ENCODE data around the gene GLIPR2. TPM values are rescaled to one million over a fixed set of nuclear protein-coding genes. Genes with fewer than 3 reads are reported as not detected.

GLIPR2 gene, protein sequence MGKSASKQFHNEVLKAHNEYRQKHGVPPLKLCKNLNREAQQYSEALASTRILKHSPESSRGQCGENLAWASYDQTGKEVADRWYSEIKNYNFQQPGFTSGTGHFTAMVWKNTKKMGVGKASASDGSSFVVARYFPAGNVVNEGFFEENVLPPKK
- total RNA-seq: 53.1 and 101 TPM in 2 replicates

DNA sequence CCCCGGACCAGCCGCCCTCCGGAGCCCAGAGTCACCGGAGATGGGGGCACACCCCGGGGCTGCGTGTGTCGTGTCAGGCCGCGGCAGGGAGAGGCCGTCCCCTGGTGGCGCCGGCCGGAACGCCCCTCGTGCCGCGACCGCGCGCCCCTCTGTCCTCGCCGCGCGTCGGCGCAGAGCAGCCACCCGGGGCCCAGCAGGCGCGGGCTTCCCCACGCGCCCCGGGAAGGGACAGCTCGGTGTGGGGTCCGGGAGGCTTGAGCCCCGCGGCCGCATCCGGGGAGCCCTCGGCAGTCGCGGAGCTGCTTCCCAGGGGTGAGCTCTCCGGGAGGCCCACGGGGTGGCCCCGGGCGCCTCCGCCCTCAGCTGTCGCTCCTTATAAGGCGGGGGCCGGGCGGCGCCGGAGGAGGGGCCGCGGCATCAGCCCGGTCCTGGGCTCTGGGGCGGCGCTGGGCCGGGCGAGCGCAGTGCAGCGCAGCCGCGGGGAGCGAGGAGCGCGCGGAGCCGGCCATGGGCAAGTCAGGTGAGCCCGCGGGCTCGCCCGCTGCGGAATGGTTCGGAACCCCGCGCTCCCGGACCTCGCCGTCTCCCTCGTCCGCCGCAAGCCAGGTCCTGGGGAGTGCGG lies at the start of gene GLIPR2:
Gene GLIPR2, plus strand, starts transcription at position 462 of the 622 bp plus-strand sequence. Its CDS starts 46 bp downstream, at position 508.

GRCh38 chr9:36169166-36169565 lies 32.6 kb downstream of the GLIPR2 start, which contains the start of gene CCIN:
Gene CCIN (plus strand): TSS chr9:36169388. CDS start chr9:36169503, 115 bp downstream.

GRCh38 chr9:36190388-36191289 lies 54.1 kb downstream of the GLIPR2 start, which contains the start of gene CLTA:
Gene CLTA (plus strand): TSS chr9:36190921. CDS start chr9:36191057, 136 bp downstream.

Other genes with a start within 250 kb of the GLIPR2 start
- gene HRCT1, start 230.5 kb upstream of the GLIPR2 start, total RNA-seq: 0.16 and 0.17 TPM in 2 replicates
- under 0.01 and 0.17 TPM in 2 replicates for gene SPAAR, start 227.2 kb upstream of the GLIPR2 start, total RNA-seq
- gene OR2S2, start 178.6 kb upstream of the GLIPR2 start, total RNA-seq: not detected in 2 replicates
- gene RECK, start 99.8 kb upstream of the GLIPR2 start, total RNA-seq: 29.9 and 42.3 TPM in 2 replicates
- 0.79 and 2.8 TPM in 2 replicates for gene CCIN, start 32.7 kb downstream of the GLIPR2 start, total RNA-seq
- 270 and 310 TPM in 2 replicates for gene CLTA, start 54.2 kb downstream of the GLIPR2 start, total RNA-seq
- gene GNE, start 121.7 kb downstream of the GLIPR2 start, total RNA-seq: 15.1 and 26.1 TPM in 2 replicates